Peyer's patch (tissue), 4 donors: ENCODE measurements around the gene MTRR. TPM values are rescaled to one million over a fixed set of nuclear protein-coding genes. Genes with fewer than 3 reads are reported as not detected.

Experiments
- DNase-seq, 3 donors: peaks; one replicate each; pipeline ENCODE4 v3.0.0-alpha.2; 2017 to 2019
- H3K27ac ChIP-seq, 4 donors: fragments of 200-600 bp; sonication (generic); one replicate each; pipeline ENCODE4 v1.5.1; 2016 to 2019
- H3K27me3 ChIP-seq, 2 donors: fragments of 200-600 bp; sonication (generic); one replicate each; pipeline ENCODE4 v1.5.1; 2019
- H3K36me3 ChIP-seq, 3 donors: fragments of 200-600 bp; sonication (generic); one replicate each; pipeline ENCODE4 v1.5.1; 2016 to 2019
- H3K4me1 ChIP-seq, 4 donors: fragments of 200-600 bp; sonication (generic); one replicate each; pipeline ENCODE4 v1.5.1; 2016 to 2019
- H3K4me3 ChIP-seq, 4 donors: fragments of 200-600 bp; sonication (generic); 1 replicate in 3 of 4; 2 replicates in 1 of 4; pipeline ENCODE4 v1.5.1; 2016 to 2019; ENCODE audit warnings: mild to moderate bottlenecking in 1 of 4
- H3K9me3 ChIP-seq, 4 donors: fragments of 200-600 bp; sonication (generic); one replicate each; pipeline ENCODE4 v1.5.1; 2016 to 2019; ENCODE audit warnings: mild to moderate bottlenecking in 1 of 4
- CTCF ChIP-seq, 6 experiments: fragments of 450-650 bp in 4 of 6; fragments of 200-600 bp in 2 of 6; sonication (generic) in 1 of 6; IDR thresholded peaks; one replicate each; pipeline ENCODE4 v1.5.1; 2017 to 2019; ENCODE audit warnings: antibody characterized with exemption in 6 of 6, mild to moderate bottlenecking in 3 of 6, moderate library complexity in 1 of 6
- POLR2A ChIP-seq, 2 donors: fragments of 450-650 bp; IDR thresholded peaks; one replicate each; pipeline ENCODE4 v1.5.1; 2017; ENCODE audit warnings: antibody characterized with exemption in 2 of 2, mild to moderate bottlenecking in 2 of 2, moderate library complexity in 2 of 2
- total RNA-seq, 4 donors: library from RNA; depleted of rRNA; stranded (reverse); fragments of >200 nt; gene quantifications; one replicate each; pipeline ENCODE4 v1.1.0, GENCODE V29; 2016

MTRR gene
- total RNA-seq, 4 donors from 2014 or later, result 45.7 to 82.1 (median 71.7) TPM

DNA sequence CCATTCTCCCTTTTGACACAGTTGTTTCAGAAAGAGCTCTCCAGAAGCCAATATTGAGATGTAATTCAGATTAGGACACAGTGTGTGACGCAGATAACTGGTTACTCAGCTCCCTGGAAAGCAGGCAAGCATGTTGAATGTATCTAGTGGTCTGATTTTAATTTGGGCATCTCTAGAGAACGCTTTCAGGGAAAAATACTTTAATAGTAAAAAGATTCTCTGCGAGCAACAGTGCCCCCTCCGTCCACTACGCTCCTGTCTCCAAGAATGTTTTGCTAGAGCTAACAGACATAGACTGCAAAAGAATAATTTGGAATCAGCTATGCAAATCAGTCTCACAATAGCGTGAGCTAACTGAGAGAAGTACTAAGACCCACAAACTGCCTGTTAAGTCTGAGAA lies 41.3 kb upstream of the MTRR start:
- Histone ChIP-seq H3K4me1 (no peaks in the 10 kb centered on the region), H3K27me3 (no peaks in the 10 kb centered on the region), H3K27ac (no peak overlapping the region), H3K36me3 (no peaks in the 10 kb centered on the region), H3K9me3 (no peaks in the 10 kb centered on the region), H3K4me3 (no peak overlapping the region)
- TF ChIP-seq CTCF (IDR thresholded peaks at IDR 0.05), result no peak
- TF ChIP-seq POLR2A (IDR thresholded peaks at IDR 0.05), result no peak
- DNase-seq, result no peak

DNA sequence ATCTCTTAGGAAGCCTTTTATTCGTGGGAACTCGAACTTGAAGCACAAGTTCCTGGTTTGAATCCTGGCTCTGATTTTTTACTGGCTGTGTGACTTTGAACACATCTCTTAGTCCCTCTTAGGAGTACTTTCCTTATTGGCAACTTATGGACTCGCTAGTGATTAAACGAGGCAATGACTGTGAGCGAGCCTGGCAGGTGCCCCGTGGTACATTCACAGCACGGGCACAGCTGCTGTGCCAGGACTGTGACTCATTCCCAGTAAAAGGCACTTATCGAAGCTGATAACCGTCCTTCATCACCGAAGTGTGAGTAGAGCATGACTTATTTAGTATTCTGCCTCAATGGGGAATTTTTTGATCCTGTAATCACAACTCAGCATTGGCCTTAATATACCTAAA lies 40.7 kb upstream of the MTRR start:
- H3K36me3 ChIP-seq, result no peaks in the 10 kb centered on the region
- H3K27me3 ChIP-seq, result no peaks in the 10 kb centered on the region
- H3K4me1 ChIP-seq, result no peaks in the 10 kb centered on the region
- H3K4me3 ChIP-seq, result no peak overlapping the region
- no peaks in the 10 kb centered on the region for H3K9me3 ChIP-seq
- DNase-seq, result peak in 1 of 3 donors; percentile 53
- H3K27ac ChIP-seq, result no peak overlapping the region
- TF ChIP-seq POLR2A (IDR thresholded peaks at IDR 0.05) (no peak), CTCF (IDR thresholded peaks at IDR 0.05) (no peak)

DNA sequence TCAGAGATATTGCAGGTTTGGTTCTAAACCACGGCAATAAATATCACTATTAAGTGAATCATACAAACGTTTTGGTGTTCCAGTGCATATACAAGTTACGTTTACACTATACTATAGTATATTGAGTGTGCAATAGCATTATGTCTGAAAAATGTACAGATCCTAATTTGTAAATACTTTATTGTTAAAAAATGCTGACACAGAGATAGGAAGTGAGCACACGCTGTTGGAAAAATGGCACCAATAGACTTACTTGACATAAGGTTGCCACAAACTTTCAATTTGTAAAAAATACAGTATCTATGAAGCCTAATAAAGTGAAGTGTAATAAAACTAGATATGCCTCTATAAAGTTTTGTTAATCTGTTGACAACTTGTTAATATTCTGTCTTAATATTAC lies 34.0 kb upstream of the MTRR start:
- Histone ChIP-seq H3K4me1 (no peaks in the 10 kb centered on the region), H3K36me3 (no peaks in the 10 kb centered on the region), H3K27me3 (no peaks in the 10 kb centered on the region), H3K27ac (no peak overlapping the region), H3K4me3 (no peak overlapping the region), H3K9me3 (no peaks in the 10 kb centered on the region)
- TF ChIP-seq POLR2A (IDR thresholded peaks at IDR 0.05) (no peak), CTCF (IDR thresholded peaks at IDR 0.05) (no peak)
- no peak for DNase-seq

GRCh38 chr5:7837403-7837802 lies 31.5 kb upstream of the MTRR start:
- Histone ChIP-seq H3K9me3 (no peaks in the 10 kb centered on the region), H3K36me3 (no peaks in the 10 kb centered on the region), H3K4me3 (no peak overlapping the region), H3K4me1 (no peaks in the 10 kb centered on the region), H3K27ac (no peak overlapping the region), H3K27me3 (no peaks in the 10 kb centered on the region)
- TF ChIP-seq POLR2A (IDR thresholded peaks at IDR 0.05) (no peak), CTCF (IDR thresholded peaks at IDR 0.05) (no peak)
- no peak for DNase-seq

GRCh38 chr5:7842531-7842930 lies 26.4 kb upstream of the MTRR start:
- Histone ChIP-seq H3K36me3 (no peaks in the 10 kb centered on the region), H3K4me1 (no peaks in the 10 kb centered on the region), H3K27me3 (no peaks in the 10 kb centered on the region), H3K4me3 (no peak overlapping the region), H3K9me3 (no peaks in the 10 kb centered on the region), H3K27ac (no peak overlapping the region)
- DNase-seq, result no peak
- TF ChIP-seq POLR2A (IDR thresholded peaks at IDR 0.05), result no peak
- no peak for TF ChIP-seq CTCF (IDR thresholded peaks at IDR 0.05)

- TF ChIP-seq POLR2A (IDR thresholded peaks at IDR 0.05), result no peak
- no peaks in the 10 kb centered on the region for H3K9me3 ChIP-seq
- H3K4me1 ChIP-seq, result peaks cover 0 to 6% (median under 1%) of the 10 kb centered on the region in 4 donors
- no peak for DNase-seq
- H3K27ac ChIP-seq, result no peak overlapping the region
- no peak overlapping the region for H3K4me3 ChIP-seq
- no peaks in the 10 kb centered on the region for H3K27me3 ChIP-seq
- no peaks in the 10 kb centered on the region for H3K36me3 ChIP-seq
These were observed 24.0 kb upstream of the MTRR start for GRCh38 chr5:7844901-7845300.
